Peyer's patch (tissue), 4 donors: ENCODE results near the gene RIIAD1. TPM values are rescaled to one million over a fixed set of nuclear protein-coding genes. Genes with fewer than 3 reads are reported as not detected.
"Not testable (repeated sequence)": the region's sequence is repeated elsewhere in the genome, so short reads cannot be mapped to it uniquely, and the experiment has no call there.

ENCODE experiments used
- DNase-seq, 3 donors: peaks; one replicate each; pipeline ENCODE4 v3.0.0-alpha.2; 2017 to 2019
- H3K27ac ChIP-seq, 4 donors: fragments of 200-600 bp; sonication (generic); one replicate each; pipeline ENCODE4 v1.5.1; 2016 to 2019
- H3K27me3 ChIP-seq, 2 donors: fragments of 200-600 bp; sonication (generic); one replicate each; pipeline ENCODE4 v1.5.1; 2019
- H3K36me3 ChIP-seq, 3 donors: fragments of 200-600 bp; sonication (generic); one replicate each; pipeline ENCODE4 v1.5.1; 2016 to 2019
- H3K4me1 ChIP-seq, 4 donors: fragments of 200-600 bp; sonication (generic); one replicate each; pipeline ENCODE4 v1.5.1; 2016 to 2019
- H3K4me3 ChIP-seq, 4 donors: fragments of 200-600 bp; sonication (generic); 1 replicate in 3 of 4; 2 replicates in 1 of 4; pipeline ENCODE4 v1.5.1; 2016 to 2019; ENCODE audit warnings: mild to moderate bottlenecking in 1 of 4
- H3K9me3 ChIP-seq, 4 donors: fragments of 200-600 bp; sonication (generic); one replicate each; pipeline ENCODE4 v1.5.1; 2016 to 2019; ENCODE audit warnings: mild to moderate bottlenecking in 1 of 4
- POLR2A ChIP-seq, 2 donors: fragments of 450-650 bp; IDR thresholded peaks; one replicate each; pipeline ENCODE4 v1.5.1; 2017; ENCODE audit warnings: antibody characterized with exemption in 2 of 2, mild to moderate bottlenecking in 2 of 2, moderate library complexity in 2 of 2
- total RNA-seq, 4 donors: library from RNA; depleted of rRNA; stranded (reverse); fragments of >200 nt; gene quantifications; one replicate each; pipeline ENCODE4 v1.1.0, GENCODE V29; 2016
- TF ChIP-seq, protein P1 (sequence below), 6 experiments: fragments of 450-650 bp in 4 of 6; fragments of 200-600 bp in 2 of 6; sonication (generic) in 1 of 6; IDR thresholded peaks; one replicate each; pipeline ENCODE4 v1.5.1; 2017 to 2019; ENCODE audit warnings: antibody characterized with exemption in 6 of 6, mild to moderate bottlenecking in 3 of 6, moderate library complexity in 1 of 6

RIIAD1 gene, protein sequence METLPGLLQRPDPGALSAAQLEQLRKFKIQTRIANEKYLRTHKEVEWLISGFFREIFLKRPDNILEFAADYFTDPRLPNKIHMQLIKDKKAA
- not detected for total RNA-seq

DNA sequence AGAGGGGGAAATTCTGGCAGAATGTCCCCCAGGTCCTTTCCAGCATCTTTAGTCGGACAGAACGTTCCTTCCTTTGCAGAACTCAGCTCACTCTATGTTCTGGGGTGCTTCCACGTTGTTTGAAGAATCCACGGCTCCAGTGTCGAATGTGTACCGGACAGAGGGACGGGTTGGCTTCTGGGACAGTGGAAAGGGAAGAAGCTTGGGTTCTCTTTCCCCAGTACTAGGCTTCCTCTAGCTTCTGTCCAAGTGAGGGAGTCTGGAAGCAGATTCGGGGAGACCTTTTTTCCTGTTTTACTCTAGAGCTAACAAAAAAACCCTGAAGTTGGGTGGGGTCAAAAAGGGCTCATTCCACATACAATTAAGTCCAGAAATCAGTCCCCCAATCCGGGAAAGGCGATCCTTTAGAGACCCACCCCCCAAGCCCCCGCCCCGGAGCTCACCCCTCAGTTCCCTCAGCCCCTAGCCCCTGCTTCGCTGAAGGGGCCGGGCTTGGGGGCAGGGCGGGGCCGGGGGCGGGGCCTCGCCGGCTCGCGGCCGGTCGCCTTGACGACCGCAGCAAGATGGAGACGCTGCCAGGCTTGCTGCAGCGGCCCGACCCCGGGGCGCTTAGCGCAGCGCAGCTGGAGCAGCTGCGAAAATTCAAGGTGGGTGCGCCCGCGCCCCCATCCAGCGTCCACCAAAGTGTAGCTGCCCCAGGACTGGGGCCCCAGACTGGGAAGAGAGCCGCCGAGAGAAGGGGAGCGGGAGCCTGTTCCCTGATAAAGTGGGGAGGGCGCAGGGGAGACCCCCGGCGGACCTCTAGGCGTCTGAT is at the start of gene RIIAD1:
Gene RIIAD1 (plus strand): TSS at position 549 of the 814 bp plus-strand sequence. CDS start 15 bp downstream, at position 564.
- Histone ChIP-seq H3K4me3 (peak within 1 kb of the TSS; percentile 42 to 58 (median 54)), H3K4me1 (peaks cover 0 to 29% (median 5%) of the 10 kb centered on the region in 4 donors), H3K9me3 (no peaks in the 10 kb centered on the region), H3K27ac (peak within 1 kb of the TSS; percentile 53 to 63 (median 58)), H3K27me3 (peaks cover 0 to 8% of the 10 kb centered on the region in 2 donors), H3K36me3 (no peaks in the 10 kb centered on the region)
- TF ChIP-seq, protein P1, sequence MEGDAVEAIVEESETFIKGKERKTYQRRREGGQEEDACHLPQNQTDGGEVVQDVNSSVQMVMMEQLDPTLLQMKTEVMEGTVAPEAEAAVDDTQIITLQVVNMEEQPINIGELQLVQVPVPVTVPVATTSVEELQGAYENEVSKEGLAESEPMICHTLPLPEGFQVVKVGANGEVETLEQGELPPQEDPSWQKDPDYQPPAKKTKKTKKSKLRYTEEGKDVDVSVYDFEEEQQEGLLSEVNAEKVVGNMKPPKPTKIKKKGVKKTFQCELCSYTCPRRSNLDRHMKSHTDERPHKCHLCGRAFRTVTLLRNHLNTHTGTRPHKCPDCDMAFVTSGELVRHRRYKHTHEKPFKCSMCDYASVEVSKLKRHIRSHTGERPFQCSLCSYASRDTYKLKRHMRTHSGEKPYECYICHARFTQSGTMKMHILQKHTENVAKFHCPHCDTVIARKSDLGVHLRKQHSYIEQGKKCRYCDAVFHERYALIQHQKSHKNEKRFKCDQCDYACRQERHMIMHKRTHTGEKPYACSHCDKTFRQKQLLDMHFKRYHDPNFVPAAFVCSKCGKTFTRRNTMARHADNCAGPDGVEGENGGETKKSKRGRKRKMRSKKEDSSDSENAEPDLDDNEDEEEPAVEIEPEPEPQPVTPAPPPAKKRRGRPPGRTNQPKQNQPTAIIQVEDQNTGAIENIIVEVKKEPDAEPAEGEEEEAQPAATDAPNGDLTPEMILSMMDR (IDR thresholded peaks at IDR 0.05), result no peak
- no peak for TF ChIP-seq POLR2A (IDR thresholded peaks at IDR 0.05)
- DNase-seq, result peak in 1 of 3 donors; percentile 21

DNA sequence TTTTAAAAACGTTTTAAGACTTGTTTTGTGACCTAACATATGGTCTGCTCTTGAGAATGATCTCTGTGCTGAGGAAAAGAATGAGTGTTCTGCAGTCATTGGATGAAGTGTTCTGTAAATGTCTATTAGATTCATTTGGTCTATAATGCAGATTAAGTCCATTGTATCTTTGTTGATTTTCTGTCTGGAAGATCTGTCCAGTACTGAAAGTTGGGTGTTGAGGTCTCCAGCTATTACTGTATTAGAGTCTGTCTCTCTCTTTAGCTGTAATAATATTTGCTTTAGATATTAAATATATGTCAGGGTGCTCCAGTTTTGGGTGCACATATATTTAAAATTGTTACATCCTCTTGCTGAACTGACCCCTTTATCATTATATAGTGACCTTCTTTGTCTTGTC is 47.9 kb upstream of the RIIAD1 start:
- Histone ChIP-seq H3K9me3 (no peaks in the 10 kb centered on the region), H3K36me3 (peaks cover 0 to 33% (median 0%) of the 10 kb centered on the region in 3 donors), H3K27ac (no peak overlapping the region), H3K4me1 (no peaks in the 10 kb centered on the region), H3K27me3 (no peaks in the 10 kb centered on the region), H3K4me3 (no peak overlapping the region)
- DNase-seq, result no peak
- no peak for TF ChIP-seq POLR2A (IDR thresholded peaks at IDR 0.05)
- TF ChIP-seq, protein P1 (IDR thresholded peaks at IDR 0.05), result no peak

DNA sequence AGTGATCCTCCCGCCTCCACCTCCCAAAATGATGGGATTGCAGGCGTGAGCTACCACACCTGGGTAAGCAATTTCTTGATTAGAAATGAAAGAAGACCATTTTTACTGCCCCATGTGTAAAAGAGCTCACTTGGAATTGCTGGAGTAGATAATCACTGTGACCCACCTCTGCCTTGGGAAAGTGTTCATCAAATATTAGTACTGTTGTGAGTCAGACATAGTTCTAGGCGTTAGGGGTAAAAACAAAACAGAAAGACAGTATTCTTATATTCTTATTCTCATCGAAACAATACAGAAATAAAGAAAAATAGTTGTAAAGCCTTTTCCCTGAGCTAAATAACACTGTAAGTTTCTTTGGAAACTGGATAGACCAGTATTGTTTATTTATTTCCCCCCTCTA is 40.9 kb upstream of the RIIAD1 start:
- no peaks in the 10 kb centered on the region for H3K27me3 ChIP-seq
- peak overlapping the region in 1 of 4 donors; percentile 2 for H3K27ac ChIP-seq
- no peak overlapping the region for H3K4me3 ChIP-seq
- H3K36me3 ChIP-seq, result peaks cover 0 to 11% (median 0%) of the 10 kb centered on the region in 3 donors
- no peak for DNase-seq
- TF ChIP-seq, protein P1 (IDR thresholded peaks at IDR 0.05), result no peak
- no peak for TF ChIP-seq POLR2A (IDR thresholded peaks at IDR 0.05)
- H3K4me1 ChIP-seq, result no peaks in the 10 kb centered on the region
- H3K9me3 ChIP-seq, result no peaks in the 10 kb centered on the region

DNA sequence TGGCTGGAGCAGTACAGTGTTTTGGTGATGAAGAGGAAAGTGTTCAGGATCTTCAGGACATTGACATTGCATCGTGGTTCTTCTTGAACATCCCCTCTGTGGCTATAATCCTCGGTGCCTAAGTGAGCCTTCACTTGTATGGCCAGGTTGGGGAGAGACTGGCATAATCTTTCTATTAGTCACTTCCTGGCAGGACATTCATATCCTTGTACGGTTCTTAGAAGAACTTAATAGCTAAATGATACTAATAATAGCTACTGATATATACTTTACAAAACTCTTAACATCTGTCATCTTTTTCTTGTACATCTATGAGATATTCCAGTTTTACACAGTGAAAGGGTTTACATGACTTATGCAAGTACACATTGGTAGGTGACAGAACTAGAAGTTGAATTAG is 40.5 kb upstream of the RIIAD1 start:
- peaks cover 0 to 16% (median 0%) of the 10 kb centered on the region in 3 donors for H3K36me3 ChIP-seq
- TF ChIP-seq, protein P1 (IDR thresholded peaks at IDR 0.05), result no peak
- TF ChIP-seq POLR2A (IDR thresholded peaks at IDR 0.05), result no peak
- peak overlapping the region in 1 of 4 donors; percentile 2 for H3K27ac ChIP-seq
- H3K4me3 ChIP-seq, result no peak overlapping the region
- no peaks in the 10 kb centered on the region for H3K9me3 ChIP-seq
- H3K4me1 ChIP-seq, result no peaks in the 10 kb centered on the region
- H3K27me3 ChIP-seq, result no peaks in the 10 kb centered on the region
- DNase-seq, result no peak

DNA sequence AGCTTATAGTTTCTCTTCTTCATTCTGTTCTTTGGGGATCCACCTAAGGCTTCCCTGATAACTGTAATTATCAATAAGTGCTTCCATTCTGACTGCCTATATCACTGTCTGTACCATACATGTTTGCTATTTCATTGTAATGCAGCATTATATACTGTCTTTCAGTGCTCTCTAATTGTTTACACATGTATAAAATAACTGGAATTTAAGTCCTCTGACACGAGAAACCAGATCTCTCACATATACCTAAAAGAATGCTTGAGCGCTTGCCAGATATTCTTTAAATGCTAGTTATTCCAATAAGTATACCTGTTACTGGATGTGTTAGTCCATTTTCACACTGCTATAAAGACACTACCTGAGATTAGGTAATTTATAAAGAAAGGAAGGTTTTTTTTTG is 39.4 kb upstream of the RIIAD1 start:
- peaks cover 0 to 23% (median 0%) of the 10 kb centered on the region in 3 donors for H3K36me3 ChIP-seq
- H3K27me3 ChIP-seq, result no peaks in the 10 kb centered on the region
- H3K9me3 ChIP-seq, result no peaks in the 10 kb centered on the region
- no peak for DNase-seq
- no peak overlapping the region for H3K4me3 ChIP-seq
- TF ChIP-seq, protein P1 (IDR thresholded peaks at IDR 0.05), result no peak
- H3K4me1 ChIP-seq, result no peaks in the 10 kb centered on the region
- H3K27ac ChIP-seq, result no peak overlapping the region

DNA sequence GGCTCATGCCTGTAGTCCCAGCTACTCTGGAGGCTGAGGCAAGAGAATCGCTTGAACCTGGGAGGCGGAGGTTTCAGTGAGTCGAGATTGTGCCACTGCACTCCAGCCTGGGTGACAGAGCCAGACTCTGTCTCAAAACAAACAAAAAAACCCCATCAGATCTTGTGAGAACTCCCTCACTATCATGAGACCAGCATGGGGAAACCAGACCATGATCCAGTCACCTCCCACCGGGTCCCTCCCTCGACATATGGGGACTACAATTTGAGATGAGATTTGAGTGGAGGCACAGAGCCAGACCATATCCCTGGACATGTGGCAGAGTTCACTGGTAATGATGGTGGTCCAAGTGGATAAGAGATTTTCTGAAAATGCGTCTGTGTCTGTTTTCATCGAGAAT is 38.4 kb upstream of the RIIAD1 start:
- not testable (repeated sequence) for H3K9me3 ChIP-seq, DNase-seq, H3K4me3 ChIP-seq, H3K27me3 ChIP-seq, H3K27ac ChIP-seq, H3K4me1 ChIP-seq
- peaks cover 0 to 22% (median 0%) of the 10 kb centered on the region in 3 donors for H3K36me3 ChIP-seq
